HL-60 (cell line): ENCODE results near the gene LRRC37A.
"Not testable (repeated sequence)": the region's sequence is repeated elsewhere in the genome, so short reads cannot be mapped to it uniquely, and the experiment has no call there.

Experiments used
- CTCF ChIP-seq: IDR thresholded peaks from one replicate; pipeline ENCODE4 v1.5.1; 2011; ENCODE audit warnings: low read length, control low read depth, inconsistent platforms; ENCODE audit not compliant: insufficient read depth
- GABPA ChIP-seq: IDR thresholded peaks from 2 replicates; pipeline ENCODE4 v1.6.1; 2012; ENCODE audit warnings: low read depth
- POLR2AphosphoS5 ChIP-seq: IDR thresholded peaks from 2 replicates; pipeline ENCODE4 v1.6.1; 2012; ENCODE audit warnings: low read depth
- REST ChIP-seq: IDR thresholded peaks from 2 replicates; pipeline ENCODE4 v1.6.1; 2012; ENCODE audit warnings: low read depth; ENCODE audit not compliant: insufficient replicate concordance
- SPI1 ChIP-seq: IDR thresholded peaks from 2 replicates; pipeline ENCODE4 v1.6.1; 2012; ENCODE audit warnings: low read depth, mild to moderate bottlenecking, borderline replicate concordance

GRCh38 chr17:46342131-46342530 is 47.2 kb downstream of the LRRC37A start:
- TF ChIP-seq CTCF, POLR2AphosphoS5, REST, GABPA, SPI1: not testable (repeated sequence)
